Omental fat pad (tissue), 4 donors: ENCODE results near the gene MAN1C1. TPM values are rescaled to one million over a fixed set of nuclear protein-coding genes. Genes with fewer than 3 reads are reported as not detected.

ENCODE experiments used
- ATAC-seq: fragments of 150-250 bp; one replicate; pipeline ENCODE4 v1.9.1; 2016; ENCODE audit warnings: mild to moderate bottlenecking, moderate library complexity; ENCODE audit not compliant: low FRiP score
- DNase-seq: peaks from one replicate; pipeline ENCODE4 v3.0.0-alpha.2; 2019; ENCODE audit warnings: low spot score
- total RNA-seq, 4 donors: library from RNA; depleted of rRNA; stranded (reverse); fragments of >200 nt; gene quantifications; one replicate each; pipeline ENCODE4 v1.1.0, GENCODE V29; 2016
- TF ChIP-seq, protein P1 (sequence below), 3 donors: fragments of 450-650 bp; IDR thresholded peaks; one replicate each; pipeline ENCODE4 v1.5.1; 2016 to 2017; ENCODE audit warnings: antibody characterized with exemption in 3 of 3, mild to moderate bottlenecking in 3 of 3, moderate library complexity in 2 of 3

Gene MAN1C1
- total RNA-seq, 4 donors from 2014 or later: 21.0 to 47.4 (median 24.4) TPM

DNA sequence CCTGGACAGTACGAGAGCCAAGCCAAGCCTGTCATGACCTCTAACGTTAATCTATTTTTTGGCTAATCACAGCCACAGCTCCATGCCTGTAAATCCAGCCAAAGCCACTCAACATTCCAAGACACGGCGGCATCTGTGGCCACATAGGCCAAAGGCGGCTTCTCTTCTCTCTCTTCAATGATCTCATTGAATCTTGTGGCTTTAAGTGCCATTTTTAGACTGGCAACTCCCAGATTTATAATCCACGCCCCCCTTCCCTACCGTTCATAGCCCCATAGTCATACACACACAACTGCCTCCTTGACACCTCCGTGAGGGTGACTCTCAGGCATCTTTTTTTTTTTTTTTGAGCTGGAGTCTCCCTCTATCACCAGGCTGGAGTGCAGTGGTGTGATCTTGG lies 177.7 kb downstream of the MAN1C1 start:
- ATAC-seq (no peak), DNase-seq (no peak)
- TF ChIP-seq, protein P1, sequence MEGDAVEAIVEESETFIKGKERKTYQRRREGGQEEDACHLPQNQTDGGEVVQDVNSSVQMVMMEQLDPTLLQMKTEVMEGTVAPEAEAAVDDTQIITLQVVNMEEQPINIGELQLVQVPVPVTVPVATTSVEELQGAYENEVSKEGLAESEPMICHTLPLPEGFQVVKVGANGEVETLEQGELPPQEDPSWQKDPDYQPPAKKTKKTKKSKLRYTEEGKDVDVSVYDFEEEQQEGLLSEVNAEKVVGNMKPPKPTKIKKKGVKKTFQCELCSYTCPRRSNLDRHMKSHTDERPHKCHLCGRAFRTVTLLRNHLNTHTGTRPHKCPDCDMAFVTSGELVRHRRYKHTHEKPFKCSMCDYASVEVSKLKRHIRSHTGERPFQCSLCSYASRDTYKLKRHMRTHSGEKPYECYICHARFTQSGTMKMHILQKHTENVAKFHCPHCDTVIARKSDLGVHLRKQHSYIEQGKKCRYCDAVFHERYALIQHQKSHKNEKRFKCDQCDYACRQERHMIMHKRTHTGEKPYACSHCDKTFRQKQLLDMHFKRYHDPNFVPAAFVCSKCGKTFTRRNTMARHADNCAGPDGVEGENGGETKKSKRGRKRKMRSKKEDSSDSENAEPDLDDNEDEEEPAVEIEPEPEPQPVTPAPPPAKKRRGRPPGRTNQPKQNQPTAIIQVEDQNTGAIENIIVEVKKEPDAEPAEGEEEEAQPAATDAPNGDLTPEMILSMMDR (IDR thresholded peaks at IDR 0.05): no peak

DNA sequence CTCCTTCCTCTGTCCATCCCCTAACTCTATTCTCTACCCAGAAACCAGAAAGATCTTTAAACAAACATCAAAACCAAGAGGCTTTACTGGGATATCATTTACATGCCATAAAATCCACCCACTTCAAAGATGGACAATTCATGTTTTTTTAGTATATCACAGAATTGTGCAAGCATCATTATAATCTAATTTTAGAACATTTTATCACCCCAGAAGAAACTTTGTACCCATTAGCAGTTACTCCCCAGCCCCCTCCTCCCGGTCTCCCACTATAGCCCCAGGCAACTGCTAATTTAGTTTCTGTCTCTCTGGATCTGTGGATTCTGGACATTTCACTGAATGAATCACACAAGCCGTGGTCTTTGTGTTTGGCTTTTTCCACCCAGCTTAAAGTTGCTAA lies 178.6 kb downstream of the MAN1C1 start:
- TF ChIP-seq, protein P1 (IDR thresholded peaks at IDR 0.05): no peak
- ATAC-seq: no peak
- no peak for DNase-seq

DNA sequence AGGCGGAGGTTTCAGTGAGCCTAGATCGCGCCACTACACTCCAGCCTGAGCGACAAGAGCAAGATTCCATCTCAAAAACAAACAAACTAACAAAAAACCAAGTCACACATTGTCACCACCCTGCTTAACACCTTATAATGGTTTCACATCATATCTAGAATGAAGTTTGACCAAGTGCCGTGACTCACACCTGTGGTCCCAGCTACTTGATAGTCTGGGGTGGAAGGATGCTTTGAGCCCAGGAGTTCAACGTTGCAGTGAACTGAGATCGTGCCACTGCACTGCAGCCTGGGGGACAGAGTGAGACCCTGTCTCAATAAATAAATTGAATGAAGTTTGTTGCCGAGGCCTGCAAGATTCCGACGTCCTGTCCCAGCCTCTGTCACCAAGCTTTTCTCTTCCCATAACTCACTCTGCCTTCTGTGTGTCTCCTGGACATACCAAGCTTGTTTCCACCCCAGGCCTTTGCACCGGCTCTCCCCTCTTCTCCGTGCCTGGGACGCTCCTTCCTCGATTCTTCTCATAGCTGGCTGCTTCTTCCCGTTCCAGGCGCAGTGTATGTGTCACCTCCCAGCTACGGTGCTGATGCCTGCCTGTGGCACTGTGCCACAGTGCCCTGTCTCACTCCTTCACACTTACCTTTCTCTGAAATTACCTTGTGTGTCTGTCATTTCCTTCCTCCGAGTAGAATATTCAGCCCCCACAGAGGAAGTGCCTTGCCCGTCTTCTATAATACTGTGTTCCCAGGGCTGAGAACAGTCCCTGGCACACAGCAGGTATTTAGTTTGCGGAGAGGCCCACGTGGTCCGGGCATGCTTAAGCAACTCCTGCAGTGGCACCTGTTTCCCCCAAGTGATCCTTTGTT lies 179.6 kb downstream of the MAN1C1 start:
- no peak for ATAC-seq
- TF ChIP-seq, protein P1 (IDR thresholded peaks at IDR 0.05): no peak
- no peak for DNase-seq

DNA sequence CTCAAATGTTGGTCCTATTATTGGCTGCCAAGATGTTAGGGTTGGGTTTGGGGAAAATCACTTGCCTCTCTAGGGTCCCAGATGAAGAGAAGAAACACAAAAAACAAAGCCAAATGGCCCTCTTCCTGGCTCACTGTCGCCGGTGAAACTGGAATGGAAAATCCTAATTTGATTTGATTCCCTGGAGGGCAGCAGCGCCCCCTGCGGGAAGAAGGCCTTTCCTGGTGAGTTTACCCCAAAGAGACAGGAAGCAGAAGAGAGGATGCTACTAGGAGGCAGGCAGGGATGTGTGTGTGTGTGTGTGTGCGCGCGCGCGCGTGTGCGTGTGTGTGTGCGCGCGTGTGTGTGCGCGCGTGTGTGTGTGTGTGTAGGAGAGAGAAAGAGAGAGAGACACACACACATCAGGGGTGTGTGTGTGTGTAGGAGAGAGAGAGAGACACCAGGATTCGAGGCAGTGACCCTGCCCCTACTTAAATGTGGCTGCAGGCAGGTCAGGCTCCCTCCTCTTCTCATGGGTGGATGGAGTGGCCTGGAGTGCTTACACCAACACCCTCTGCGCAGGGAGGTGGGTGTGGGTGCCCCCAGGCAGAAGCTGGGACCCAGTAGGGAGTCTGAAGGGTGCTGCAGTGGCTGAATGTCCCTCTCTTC lies 180.3 kb downstream of the MAN1C1 start:
- ATAC-seq (no peak), DNase-seq (peak; percentile 95)
- TF ChIP-seq, protein P1 (IDR thresholded peaks at IDR 0.05): no peak

DNA sequence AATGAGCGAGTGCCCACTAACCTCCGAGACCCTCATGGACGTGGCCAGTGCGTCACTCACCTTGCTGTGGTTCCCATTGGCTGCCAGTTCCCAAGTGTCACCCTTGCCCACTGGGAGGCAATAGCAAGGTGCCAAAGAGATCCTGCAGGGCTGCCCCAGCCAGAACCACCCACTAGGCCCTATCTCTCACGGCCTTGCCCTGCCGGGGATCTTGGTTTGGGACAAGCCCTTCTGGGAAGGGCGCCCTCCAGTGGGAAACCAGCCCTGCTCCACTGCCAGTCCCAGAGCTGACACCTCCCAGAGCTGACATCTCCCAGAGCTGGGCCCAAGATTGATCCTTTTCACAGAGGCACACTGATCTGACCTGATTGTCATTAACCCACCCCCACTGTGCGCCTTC lies 181.3 kb downstream of the MAN1C1 start:
- DNase-seq (no peak), ATAC-seq (no peak)
- TF ChIP-seq, protein P1 (IDR thresholded peaks at IDR 0.05): no peak

DNA sequence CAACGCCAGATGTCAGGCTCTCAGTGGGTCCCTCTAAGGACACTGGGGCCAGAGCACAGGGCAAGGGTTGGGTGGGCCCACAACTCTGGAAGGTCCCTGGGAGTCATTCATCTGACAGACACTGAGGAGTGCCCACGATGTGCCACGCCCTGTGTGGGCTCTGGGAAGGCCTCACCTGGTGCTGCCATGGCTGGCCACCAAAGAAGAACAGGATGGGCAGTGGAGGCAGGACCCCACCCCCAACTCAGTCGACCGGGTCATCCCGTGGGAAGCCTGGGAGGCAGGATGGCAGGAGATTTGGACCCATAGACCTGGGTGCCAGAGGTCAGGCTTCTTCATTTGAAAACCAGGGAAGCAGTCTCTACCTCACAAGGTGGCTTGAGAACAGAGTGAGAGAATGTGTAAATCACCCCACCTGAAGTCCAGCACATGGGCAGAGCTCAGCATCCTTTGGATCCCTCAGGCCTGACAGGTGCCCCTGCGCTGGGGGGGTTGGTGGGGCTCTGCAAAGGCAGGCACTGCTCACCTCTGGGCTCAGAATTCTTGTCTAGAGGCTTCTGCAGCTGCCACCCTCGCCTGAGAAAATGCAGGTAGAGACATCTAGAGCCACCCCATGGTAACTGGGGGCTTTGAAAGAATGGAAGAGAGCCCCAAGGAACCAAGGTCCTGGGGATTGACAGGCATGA lies 182.2 kb downstream of the MAN1C1 start:
- TF ChIP-seq, protein P1 (IDR thresholded peaks at IDR 0.05): no peak
- no peak for DNase-seq
- no peak for ATAC-seq
